Activated CD8-positive, alpha-beta memory T cell treated with anti-CD3 and anti-CD28 coated beads, Interleukin-2, amount 50 U/mL, for 24 hours (primary cell): ENCODE results near the gene CCDC190.
"Not testable (repeated sequence)": the region's sequence is repeated elsewhere in the genome, so short reads cannot be mapped to it uniquely, and the experiment has no call there.

Experiments
- DNase-seq: peaks from one replicate; pipeline ENCODE4 v3.0.0-alpha.2; 2020; ENCODE audit errors: extremely low read depth

The CCDC190 gene

DNA sequence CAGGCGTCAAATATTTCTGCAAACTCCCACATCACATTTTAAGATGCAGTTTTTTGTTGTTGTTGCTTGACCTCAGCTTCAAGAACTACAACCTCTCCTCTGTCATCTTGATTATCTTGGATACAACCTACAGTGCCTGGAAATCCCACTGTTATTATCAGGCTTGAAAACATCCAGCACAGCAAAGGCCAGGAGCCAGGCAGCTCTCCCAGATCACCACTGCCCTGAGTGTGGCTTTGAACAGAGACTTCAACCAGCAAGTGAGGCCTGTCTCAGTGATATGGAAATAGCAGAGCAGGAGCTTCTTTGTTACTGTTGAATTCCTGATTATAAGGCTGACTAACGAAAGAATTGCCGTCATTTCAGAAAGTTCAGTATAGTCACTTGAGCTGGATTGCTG lies 28.5 kb downstream of the CCDC190 start:
- DNase-seq: no peak

GRCh38 chr1:162829268-162829667 lies 31.7 kb downstream of the CCDC190 start:
- no peak for DNase-seq

DNA sequence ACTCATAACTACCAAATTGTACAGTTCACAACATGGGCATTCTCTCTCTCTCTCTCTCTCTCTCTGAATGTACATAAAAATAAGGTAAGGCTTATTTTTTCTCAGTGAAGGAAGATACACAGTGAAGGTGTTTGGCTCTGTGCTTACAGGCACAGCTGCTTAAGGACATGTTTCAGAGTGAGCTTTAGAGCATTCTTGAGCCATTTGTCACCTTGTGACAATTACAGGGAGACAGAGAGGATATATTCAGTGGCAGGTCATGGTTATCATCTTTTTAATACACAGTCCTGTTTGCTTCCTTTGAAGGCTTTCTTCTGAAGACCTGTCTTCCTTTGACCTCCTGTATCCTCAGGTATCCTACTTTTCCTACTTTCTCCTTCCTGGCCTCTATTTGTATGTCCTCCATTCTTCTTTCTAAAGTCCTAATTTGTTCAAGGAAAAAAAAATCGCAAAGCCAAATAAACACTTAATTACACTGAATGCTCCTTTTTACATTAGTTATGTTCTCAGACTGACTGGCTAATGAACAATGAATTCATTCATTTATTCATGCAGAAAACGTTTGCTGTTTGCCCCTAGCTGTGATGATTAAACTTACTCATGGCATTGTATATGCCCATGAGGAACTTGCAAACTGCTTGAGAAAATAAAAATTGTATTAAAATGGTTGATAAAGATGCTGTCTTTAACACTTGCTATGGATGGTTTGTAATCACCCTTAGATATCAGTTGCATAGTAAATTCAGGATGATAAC lies 37.0 kb downstream of the CCDC190 start:
- DNase-seq: no peak

- no peak for DNase-seq
These were observed 37.7 kb downstream of the CCDC190 start for GRCh38 chr1:162823231-162823630.

DNA sequence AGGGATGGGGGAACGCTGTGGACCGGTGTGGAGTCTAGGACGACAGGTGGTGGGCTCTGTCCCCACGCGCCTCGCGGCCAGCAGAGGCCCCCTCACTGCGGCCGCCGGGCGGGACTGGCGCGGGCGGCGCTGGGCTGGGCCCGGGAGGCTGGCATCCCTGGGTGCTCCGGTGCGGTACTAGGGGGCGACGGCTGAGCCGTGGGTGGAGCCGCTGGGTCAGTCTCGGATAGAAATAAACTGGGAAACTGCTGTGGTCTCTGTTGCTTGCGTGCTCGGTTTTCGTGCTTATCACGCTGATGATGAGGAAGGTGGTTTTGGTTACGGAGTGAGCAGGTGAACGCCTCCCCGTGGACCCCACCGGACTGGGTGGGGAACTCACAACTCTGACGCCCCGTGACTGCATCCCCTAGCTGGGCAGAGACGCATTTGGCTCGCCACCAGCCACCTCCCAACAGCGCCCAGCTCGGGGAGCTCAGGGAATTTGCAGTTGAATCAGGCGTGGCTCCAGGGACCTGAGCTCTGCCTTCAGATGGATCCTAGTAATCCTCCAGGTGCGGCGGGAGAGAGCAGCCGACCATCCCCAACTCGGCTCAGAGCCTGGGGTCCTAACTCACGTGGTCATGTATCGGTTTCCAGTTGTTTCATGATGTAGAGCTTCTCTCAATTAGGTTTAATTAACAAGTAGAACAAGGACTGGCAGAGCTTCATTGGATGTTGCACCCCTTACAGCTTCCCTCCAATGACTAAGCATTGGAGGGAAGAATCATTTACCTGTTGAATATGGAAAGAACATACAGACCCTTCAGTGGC lies 38.4 kb downstream of the CCDC190 start:
- no peak for DNase-seq

GRCh38 chr1:162818666-162819065 lies 42.3 kb downstream of the CCDC190 start:
- not testable (repeated sequence) for DNase-seq

DNA sequence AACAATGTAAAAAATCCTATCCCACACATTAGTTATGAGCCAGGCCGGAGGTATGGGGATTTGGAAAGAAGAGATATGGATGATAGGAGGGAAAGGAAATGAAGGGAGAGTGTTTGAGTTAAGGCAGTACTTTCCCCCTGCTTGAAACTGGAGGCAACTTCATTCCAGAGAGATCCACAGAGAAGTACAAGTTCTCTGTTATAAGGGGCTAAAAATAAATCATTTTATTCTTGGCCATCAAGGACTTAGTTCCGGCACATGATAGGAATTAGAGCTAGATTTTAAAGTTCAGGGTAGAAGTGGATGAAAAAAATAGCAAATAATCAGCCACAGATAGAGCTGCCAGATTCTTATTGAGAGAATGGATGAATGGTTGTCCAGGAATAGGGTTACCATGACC lies 42.8 kb downstream of the CCDC190 start:
- DNase-seq: not testable (repeated sequence)

DNA sequence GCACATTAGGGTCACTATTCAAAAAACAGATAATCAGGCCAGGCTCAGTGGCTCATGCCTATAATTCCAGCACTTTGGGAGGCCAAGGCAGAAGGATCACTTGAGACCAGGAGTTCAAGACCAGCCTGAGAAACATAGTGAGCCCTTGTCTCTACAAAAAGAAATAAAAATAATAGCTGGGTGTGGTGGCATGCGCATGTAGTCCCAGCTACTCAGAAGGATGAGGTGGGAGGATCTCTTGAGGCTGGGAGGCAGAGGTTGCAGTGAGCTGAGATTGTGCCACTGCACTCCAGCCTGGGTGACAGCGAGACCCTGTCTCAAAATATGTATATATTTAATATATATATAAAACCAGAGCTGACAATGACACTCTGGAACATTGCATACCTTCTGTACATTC lies 48.6 kb downstream of the CCDC190 start:
- not testable (repeated sequence) for DNase-seq

DNA sequence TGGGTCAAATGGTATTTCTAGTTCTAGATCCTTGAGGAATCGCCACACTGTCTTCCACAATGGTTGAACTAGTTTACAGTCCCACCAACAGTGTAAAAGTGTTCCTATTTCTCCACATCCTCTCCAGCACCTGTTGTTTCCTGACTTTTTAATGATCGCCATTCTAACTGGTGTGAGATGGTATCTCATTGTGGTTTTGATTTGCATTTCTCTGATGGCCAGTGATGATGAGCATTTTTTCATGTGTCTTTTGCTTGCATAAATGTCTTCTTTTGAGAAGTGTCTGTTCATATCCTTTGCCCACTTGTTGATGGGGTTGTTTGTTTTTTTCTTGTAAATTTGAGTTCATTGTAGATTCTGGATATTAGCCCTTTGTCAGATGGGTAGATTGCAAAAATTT lies 53.5 kb downstream of the CCDC190 start:
- not testable (repeated sequence) for DNase-seq
